Measurements from ENCODE around the gene PACRG.

Gene PACRG

GRCh38 chr6:163053667-163054344 lies 326.0 kb downstream of the PACRG start:
- Histone ChIP-seq H3K4me2 (no peak overlapping the region), H4K20me1 (ENCODE audit: insufficient read depth) (no peaks in the 10 kb centered on the region), H3K4me3 (IDR thresholded peaks at IDR 0.05; ENCODE audit: insufficient read depth, low read depth, low read length) (no peak overlapping the region), H3K4me1 (ENCODE audit: low read depth, poor library complexity, severe bottlenecking) (no peaks in the 10 kb centered on the region), H3K79me2 (ENCODE audit: insufficient read depth, low read depth) (no peaks in the 10 kb centered on the region), H2AFZ (ENCODE audit: low read depth) (no peak overlapping the region), H3K36me3 (ENCODE audit: insufficient read depth) (no peaks in the 10 kb centered on the region), H3K27me3 (ENCODE audit: insufficient read depth, low read depth) (no peaks in the 10 kb centered on the region), H3K27ac (no peak overlapping the region), H3K9ac (no peak overlapping the region)
- TF ChIP-seq CTCF (conservative IDR thresholded peaks at IDR 0.05; ENCODE audit: low read depth, low read length) = no peak

DNA sequence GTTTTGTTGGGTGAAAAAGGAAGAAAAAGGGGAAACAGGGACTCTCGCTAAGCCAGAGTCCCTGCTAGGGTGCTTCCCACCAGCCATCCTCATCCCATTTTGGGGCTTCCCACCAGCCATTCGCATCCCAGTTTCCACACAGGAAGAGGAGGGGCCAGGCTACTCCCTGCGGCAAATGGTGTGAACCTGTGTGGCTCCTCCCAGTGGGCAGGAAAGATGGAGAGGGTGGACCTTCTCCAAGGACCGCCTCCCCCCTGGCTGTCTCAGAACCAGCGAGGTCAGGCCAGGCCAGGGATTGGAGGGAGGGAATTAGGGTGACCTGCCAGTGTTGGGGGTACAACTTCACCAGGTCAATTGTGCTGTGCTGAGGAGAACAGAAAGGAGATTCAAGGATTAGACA lies 326.9 kb downstream of the PACRG start:
- no peak overlapping the region for H3K27ac ChIP-seq
- H4K20me1 ChIP-seq (ENCODE audit: insufficient read depth) = no peaks in the 10 kb centered on the region
- no peaks in the 10 kb centered on the region for H3K4me1 ChIP-seq (ENCODE audit: low read depth, poor library complexity, severe bottlenecking)
- no peak for TF ChIP-seq CTCF (conservative IDR thresholded peaks at IDR 0.05; ENCODE audit: low read depth, low read length)
- no peaks in the 10 kb centered on the region for H3K27me3 ChIP-seq (ENCODE audit: insufficient read depth, low read depth)
- no peak overlapping the region for H2AFZ ChIP-seq (ENCODE audit: low read depth)
- no peak overlapping the region for H3K9ac ChIP-seq
- H3K4me2 ChIP-seq = no peak overlapping the region
- H3K4me3 ChIP-seq (IDR thresholded peaks at IDR 0.05; ENCODE audit: insufficient read depth, low read depth, low read length) = no peak overlapping the region
- H3K36me3 ChIP-seq (ENCODE audit: insufficient read depth) = no peaks in the 10 kb centered on the region
- H3K79me2 ChIP-seq (ENCODE audit: insufficient read depth, low read depth) = no peaks in the 10 kb centered on the region

GRCh38 chr6:163057260-163057659 lies 329.5 kb downstream of the PACRG start:
- Histone ChIP-seq H3K4me3 (IDR thresholded peaks at IDR 0.05; ENCODE audit: insufficient read depth, low read depth, low read length) (no peak overlapping the region), H3K27me3 (ENCODE audit: insufficient read depth, low read depth) (no peaks in the 10 kb centered on the region), H3K36me3 (ENCODE audit: insufficient read depth) (no peaks in the 10 kb centered on the region), H3K9ac (no peak overlapping the region), H2AFZ (ENCODE audit: low read depth) (no peak overlapping the region), H3K27ac (no peak overlapping the region), H4K20me1 (ENCODE audit: insufficient read depth) (no peaks in the 10 kb centered on the region), H3K4me2 (no peak overlapping the region), H3K79me2 (ENCODE audit: insufficient read depth, low read depth) (no peaks in the 10 kb centered on the region), H3K4me1 (ENCODE audit: low read depth, poor library complexity, severe bottlenecking) (no peaks in the 10 kb centered on the region)
- TF ChIP-seq CTCF (conservative IDR thresholded peaks at IDR 0.05; ENCODE audit: low read depth, low read length) = no peak

DNA sequence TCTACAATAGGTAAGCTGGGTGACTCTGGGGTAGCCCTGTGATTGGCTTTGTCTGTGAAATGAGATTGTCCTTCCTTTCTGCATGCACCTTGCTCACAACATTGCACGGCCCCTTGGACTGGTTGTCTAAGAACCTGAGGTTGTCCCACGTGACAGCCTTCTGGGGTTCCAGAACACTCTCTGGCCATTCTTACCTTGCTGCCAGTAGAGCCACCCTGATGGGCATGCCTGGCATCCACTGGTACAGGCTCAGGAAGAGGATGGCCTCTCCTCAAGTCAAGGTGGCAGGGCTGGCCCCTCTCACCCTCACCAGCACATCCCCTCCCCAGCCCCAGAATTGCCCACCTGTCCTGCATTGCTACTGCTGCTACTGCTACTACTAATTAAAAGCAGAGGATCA lies 335.0 kb downstream of the PACRG start:
- Histone ChIP-seq H3K9ac (no peak overlapping the region), H3K27me3 (ENCODE audit: insufficient read depth, low read depth) (no peaks in the 10 kb centered on the region), H3K79me2 (ENCODE audit: insufficient read depth, low read depth) (no peaks in the 10 kb centered on the region), H2AFZ (ENCODE audit: low read depth) (no peak overlapping the region), H3K27ac (no peak overlapping the region), H3K4me3 (IDR thresholded peaks at IDR 0.05; ENCODE audit: insufficient read depth, low read depth, low read length) (no peak overlapping the region), H3K4me2 (no peak overlapping the region), H3K36me3 (ENCODE audit: insufficient read depth) (no peaks in the 10 kb centered on the region), H4K20me1 (ENCODE audit: insufficient read depth) (no peaks in the 10 kb centered on the region), H3K4me1 (ENCODE audit: low read depth, poor library complexity, severe bottlenecking) (no peaks in the 10 kb centered on the region)
- TF ChIP-seq CTCF (conservative IDR thresholded peaks at IDR 0.05; ENCODE audit: low read depth, low read length) = no peak
